Measurements from ENCODE around the gene PUM2. TPM values are rescaled to one million over a fixed set of nuclear protein-coding genes. Genes with fewer than 3 reads are reported as not detected.

The PUM2 gene
- total and polyA plus RNA-seq, 9 donors: 40.3 to 148 (median 95.9) TPM

DNA sequence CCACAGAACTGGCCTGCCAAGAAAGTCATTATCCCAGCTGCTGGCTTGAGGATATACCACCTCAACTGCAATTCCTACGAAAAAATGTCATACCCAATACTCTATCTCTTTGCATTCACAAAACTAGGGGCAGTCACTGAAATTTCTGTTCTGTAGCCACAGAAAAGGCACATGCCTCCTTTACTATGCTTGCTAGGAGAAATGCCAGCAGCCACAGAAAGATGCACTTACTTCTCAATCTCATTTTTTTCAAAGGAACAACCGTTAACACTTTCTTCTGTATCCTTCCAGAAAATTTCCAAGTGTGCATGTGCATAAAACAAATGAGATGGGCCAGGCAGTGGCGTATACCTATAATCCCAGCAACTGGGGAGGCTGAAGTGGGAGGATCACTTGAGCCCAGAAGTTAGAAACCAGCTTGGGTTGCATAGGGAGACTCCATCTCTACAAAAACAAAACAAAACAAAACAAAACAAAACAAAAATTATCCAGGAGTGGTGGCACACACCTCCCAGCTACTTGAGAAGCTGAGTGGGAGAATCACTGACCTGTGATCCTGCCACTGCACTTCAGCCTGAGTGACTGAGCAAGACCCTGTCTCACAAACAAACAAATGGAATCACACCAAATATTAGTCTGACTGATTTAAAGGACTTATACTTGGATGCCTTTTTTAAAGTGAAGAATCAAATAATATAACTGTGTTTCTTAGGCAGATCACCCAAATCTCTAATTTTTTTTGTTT, 22.4 kb upstream of the PUM2 start:
- intact Hi-C loops (cut with DNase I): no loop called here
- Histone ChIP-seq H3K4me1 (ENCODE audit: insufficient read depth) (peaks cover 6% of the 10 kb centered on the region), H3K9me3 (no peaks in the 10 kb centered on the region), H3K36me3 (no peaks in the 10 kb centered on the region), H3K4me3 (no peak overlapping the region), H3K27ac (no peak overlapping the region), H3K27me3 (no peaks in the 10 kb centered on the region)
- WGBS, 3 donors: 62 to 66% (median 65%) methylated on average over 3 of the region's 3 CpGs
- no peak for DNase-seq
- TF ChIP-seq, protein P1, sequence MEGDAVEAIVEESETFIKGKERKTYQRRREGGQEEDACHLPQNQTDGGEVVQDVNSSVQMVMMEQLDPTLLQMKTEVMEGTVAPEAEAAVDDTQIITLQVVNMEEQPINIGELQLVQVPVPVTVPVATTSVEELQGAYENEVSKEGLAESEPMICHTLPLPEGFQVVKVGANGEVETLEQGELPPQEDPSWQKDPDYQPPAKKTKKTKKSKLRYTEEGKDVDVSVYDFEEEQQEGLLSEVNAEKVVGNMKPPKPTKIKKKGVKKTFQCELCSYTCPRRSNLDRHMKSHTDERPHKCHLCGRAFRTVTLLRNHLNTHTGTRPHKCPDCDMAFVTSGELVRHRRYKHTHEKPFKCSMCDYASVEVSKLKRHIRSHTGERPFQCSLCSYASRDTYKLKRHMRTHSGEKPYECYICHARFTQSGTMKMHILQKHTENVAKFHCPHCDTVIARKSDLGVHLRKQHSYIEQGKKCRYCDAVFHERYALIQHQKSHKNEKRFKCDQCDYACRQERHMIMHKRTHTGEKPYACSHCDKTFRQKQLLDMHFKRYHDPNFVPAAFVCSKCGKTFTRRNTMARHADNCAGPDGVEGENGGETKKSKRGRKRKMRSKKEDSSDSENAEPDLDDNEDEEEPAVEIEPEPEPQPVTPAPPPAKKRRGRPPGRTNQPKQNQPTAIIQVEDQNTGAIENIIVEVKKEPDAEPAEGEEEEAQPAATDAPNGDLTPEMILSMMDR (IDR thresholded peaks at IDR 0.05): no peak
- TF ChIP-seq EP300 (IDR thresholded peaks at IDR 0.05) (no peak), POLR2A (IDR thresholded peaks at IDR 0.05) (no peak)

DNA sequence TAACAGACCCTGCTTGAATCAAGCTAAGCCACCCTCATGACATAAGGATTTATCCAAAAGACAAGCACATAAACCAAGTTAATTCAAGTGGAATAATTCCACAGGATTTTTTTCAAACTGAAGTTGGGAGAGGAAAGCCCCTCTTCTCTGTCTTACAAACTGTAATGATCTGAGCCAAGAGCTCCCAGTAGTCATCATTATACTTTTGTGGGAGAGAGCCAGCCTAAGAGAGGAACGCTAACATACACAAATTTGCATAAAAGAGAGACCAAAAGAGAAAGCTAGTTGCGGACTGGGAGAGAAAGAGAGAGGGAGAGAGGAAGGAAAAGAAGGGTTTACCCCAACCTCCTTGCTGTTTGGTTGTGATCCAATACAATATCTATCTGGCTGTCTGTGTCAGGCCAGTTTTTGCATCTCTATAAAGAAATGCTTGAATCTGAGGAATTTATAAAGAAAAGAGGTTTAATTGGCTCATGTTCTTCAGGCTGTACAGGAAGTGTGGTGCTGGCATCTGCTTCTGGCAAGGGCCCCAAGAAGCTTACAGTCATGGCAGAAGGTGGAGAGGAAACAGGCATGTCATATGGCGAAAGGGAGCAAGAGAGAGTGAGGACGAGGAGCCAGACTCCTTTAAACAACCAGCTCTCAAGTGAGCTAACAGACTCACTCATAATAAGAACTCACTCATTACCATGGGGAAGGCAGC, 20.8 kb upstream of the PUM2 start:
- peaks cover 6% of the 10 kb centered on the region for H3K4me1 ChIP-seq (ENCODE audit: insufficient read depth)
- intact Hi-C loops (cut with DNase I): no loop called here
- DNase-seq: no peak
- H3K9me3 ChIP-seq: no peaks in the 10 kb centered on the region
- H3K27me3 ChIP-seq: no peaks in the 10 kb centered on the region
- TF ChIP-seq, protein P1 (IDR thresholded peaks at IDR 0.05): no peak
- no peak for TF ChIP-seq POLR2A (IDR thresholded peaks at IDR 0.05)
- TF ChIP-seq EP300 (IDR thresholded peaks at IDR 0.05): no peak
- 28 to 47% (median 44%) methylated on average over 4 of the region's 4 CpGs for WGBS, 3 donors
- H3K36me3 ChIP-seq: no peaks in the 10 kb centered on the region
- H3K4me3 ChIP-seq: no peak overlapping the region
- H3K27ac ChIP-seq: peak overlapping the region in 1 of 2 donors; percentile 16

DNA sequence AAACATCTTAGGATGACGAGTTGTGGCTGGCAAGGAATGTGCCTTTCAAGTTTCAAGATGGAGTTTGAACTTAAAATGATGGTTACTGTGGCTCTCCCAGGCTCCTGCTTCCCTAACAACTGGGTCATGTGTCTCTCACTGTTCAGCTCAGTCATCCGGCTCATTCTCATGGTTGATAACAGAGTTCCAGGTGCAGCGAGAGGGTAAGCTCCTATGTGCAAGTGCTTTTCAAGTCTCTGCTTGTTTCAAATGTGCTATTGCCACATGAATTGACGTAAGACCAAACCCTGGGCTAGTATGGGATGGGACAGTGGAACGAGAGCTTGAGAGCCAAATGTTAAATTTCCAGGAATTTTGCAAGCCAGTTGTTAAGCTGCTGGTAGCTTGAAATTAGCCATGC, 19.5 kb upstream of the PUM2 start:
- no peak overlapping the region for H3K4me3 ChIP-seq
- TF ChIP-seq, protein P1 (IDR thresholded peaks at IDR 0.05): no peak
- no peak for TF ChIP-seq POLR2A (IDR thresholded peaks at IDR 0.05)
- TF ChIP-seq EP300 (IDR thresholded peaks at IDR 0.05): no peak
- H3K27ac ChIP-seq: no peak overlapping the region
- H3K4me1 ChIP-seq (ENCODE audit: insufficient read depth): peaks cover 6% of the 10 kb centered on the region
- 10 to 35% (median 10%) methylated on average over 5 of the region's 5 CpGs for WGBS, 3 donors
- intact Hi-C loops (cut with DNase I): no loop called here
- H3K27me3 ChIP-seq: no peaks in the 10 kb centered on the region
- peak in 3 of 5 donors; percentile 32 to 61 (median 33) for DNase-seq
- no peaks in the 10 kb centered on the region for H3K9me3 ChIP-seq
- H3K36me3 ChIP-seq: no peaks in the 10 kb centered on the region

DNA sequence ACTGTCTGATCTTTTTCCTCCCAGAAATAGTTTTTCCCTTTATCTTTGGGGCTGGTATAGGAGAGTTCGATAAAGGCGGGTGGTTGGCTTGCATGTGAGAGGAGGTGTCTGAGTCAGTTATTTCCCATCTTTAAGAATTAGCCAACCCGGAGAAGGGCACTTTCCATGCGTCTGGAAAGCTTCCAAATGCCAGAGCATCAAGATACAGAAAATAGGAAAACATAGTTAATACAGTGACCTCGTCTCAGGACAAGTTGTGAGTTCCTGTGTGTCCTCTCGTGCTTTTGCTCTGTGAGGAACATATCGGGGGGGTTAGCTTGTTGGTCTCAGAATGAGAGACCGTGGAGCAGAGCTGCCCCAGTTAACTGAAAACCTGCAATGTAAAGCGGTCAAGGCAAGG, 18.7 kb upstream of the PUM2 start:
- H3K4me3 ChIP-seq: no peak overlapping the region
- peaks cover 6% of the 10 kb centered on the region for H3K4me1 ChIP-seq (ENCODE audit: insufficient read depth)
- intact Hi-C loops (cut with DNase I): no loop called here
- no peaks in the 10 kb centered on the region for H3K36me3 ChIP-seq
- TF ChIP-seq EP300 (IDR thresholded peaks at IDR 0.05): no peak
- TF ChIP-seq, protein P1 (IDR thresholded peaks at IDR 0.05): no peak
- no peak for TF ChIP-seq POLR2A (IDR thresholded peaks at IDR 0.05)
- H3K27ac ChIP-seq: peak overlapping the region in 1 of 2 donors; percentile 16
- WGBS, 3 donors: 16 to 37% (median 22%) methylated on average over 9 of the region's 9 CpGs
- no peaks in the 10 kb centered on the region for H3K9me3 ChIP-seq
- H3K27me3 ChIP-seq: no peaks in the 10 kb centered on the region
- DNase-seq: no peak
